ENCODE measurements around the gene PGD. TPM values are rescaled to one million over a fixed set of nuclear protein-coding genes. Genes with fewer than 3 reads are reported as not detected.

Gene PGD
- total and polyA plus RNA-seq, 2 of the 13 experiments (the other 11 are each of a cell fraction or from before 2014, with no cell fraction given): 64.8 to 210 TPM

DNA sequence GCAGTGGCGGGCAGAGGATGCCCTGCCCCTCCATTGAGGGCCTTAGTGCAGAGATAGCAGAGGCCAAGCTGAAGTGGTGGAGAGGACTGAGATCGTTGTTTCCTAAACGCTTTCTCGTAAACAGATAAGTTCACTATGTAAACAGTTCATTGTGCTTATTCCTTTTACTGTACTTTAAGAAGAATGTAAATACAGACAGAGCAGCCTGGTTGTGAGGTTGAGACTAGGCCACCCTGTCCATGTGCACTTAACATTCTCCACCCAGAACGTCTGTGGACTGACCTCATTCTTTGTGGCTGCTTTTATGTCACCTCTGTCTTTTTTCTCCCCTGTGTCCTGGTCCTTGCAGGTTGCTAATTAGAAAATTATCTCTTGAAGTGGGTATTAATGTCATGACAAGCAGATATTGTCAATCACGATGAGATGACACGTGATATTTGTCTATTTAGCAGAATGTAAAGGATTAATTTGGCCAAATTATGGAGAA is 39.9 kb downstream of the PGD start (continued):
- TF ChIP-seq, protein P1, sequence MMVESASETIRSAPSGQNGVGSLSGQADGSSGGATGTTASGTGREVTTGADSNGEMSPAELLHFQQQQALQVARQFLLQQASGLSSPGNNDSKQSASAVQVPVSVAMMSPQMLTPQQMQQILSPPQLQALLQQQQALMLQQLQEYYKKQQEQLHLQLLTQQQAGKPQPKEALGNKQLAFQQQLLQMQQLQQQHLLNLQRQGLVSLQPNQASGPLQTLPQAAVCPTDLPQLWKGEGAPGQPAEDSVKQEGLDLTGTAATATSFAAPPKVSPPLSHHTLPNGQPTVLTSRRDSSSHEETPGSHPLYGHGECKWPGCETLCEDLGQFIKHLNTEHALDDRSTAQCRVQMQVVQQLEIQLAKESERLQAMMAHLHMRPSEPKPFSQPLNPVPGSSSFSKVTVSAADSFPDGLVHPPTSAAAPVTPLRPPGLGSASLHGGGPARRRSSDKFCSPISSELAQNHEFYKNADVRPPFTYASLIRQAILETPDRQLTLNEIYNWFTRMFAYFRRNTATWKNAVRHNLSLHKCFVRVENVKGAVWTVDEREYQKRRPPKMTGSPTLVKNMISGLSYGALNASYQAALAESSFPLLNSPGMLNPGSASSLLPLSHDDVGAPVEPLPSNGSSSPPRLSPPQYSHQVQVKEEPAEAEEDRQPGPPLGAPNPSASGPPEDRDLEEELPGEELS (CRISPR knock-in tag; IDR thresholded peaks at IDR 0.05): peak; percentile 57
- TF ChIP-seq NCOA5 (CRISPR knock-in tag; IDR thresholded peaks at IDR 0.05) (no peak), ZBTB46 (CRISPR knock-in tag; IDR thresholded peaks at IDR 0.05; ENCODE audit: borderline replicate concordance) (no peak), SOX6 (IDR thresholded peaks at IDR 0.05) (no peak), SOX6 (CRISPR knock-in tag; IDR thresholded peaks at IDR 0.05) (peak; percentile 37; the same call in 1 of the 2 replicates), ZNF652 (CRISPR knock-in tag; IDR thresholded peaks at IDR 0.05; ENCODE audit: borderline replicate concordance, low read depth) (no peak), NR2C2 (CRISPR knock-in tag; IDR thresholded peaks at IDR 0.05; ENCODE audit: borderline replicate concordance) (no peak), FOXP1 (IDR thresholded peaks at IDR 0.05) (no peak), FOXP1 (CRISPR knock-in tag; IDR thresholded peaks at IDR 0.05) (peak; percentile 87), ARID5B (CRISPR knock-in tag; IDR thresholded peaks at IDR 0.05) (0 out of 2 replicates have a peak, but pooled peaks have one; percentile 21), ZSCAN21 (CRISPR knock-in tag; IDR thresholded peaks at IDR 0.05; ENCODE audit: borderline replicate concordance) (no peak), CREM (IDR thresholded peaks at IDR 0.05) (0 out of 2 replicates have a peak, but pooled peaks have one; percentile 19), CREM (CRISPR knock-in tag; IDR thresholded peaks at IDR 0.05) (no peak), HMG20B (CRISPR knock-in tag; conservative IDR thresholded peaks at IDR 0.05) (no peak), MAFK (conservative IDR thresholded peaks at IDR 0.05 in 1 of 2, IDR thresholded peaks at IDR 0.05 in 1 of 2; ENCODE audit: low read length in 2 of 2) (peak; percentile 29 to 50; a peak in 3 of 4 replicates), BRCA1 (CRISPR knock-in tag; IDR thresholded peaks at IDR 0.05) (no peak), SAP130 (CRISPR knock-in tag; IDR thresholded peaks at IDR 0.05; ENCODE audit: low read depth) (peak; percentile 37), ZBTB14 (CRISPR knock-in tag; IDR thresholded peaks at IDR 0.05) (no peak), CHD4 (IDR thresholded peaks at IDR 0.05; ENCODE audit: borderline replicate concordance, low read length) (no peak), SOX5 (CRISPR knock-in tag; IDR thresholded peaks at IDR 0.05; ENCODE audit: borderline replicate concordance) (peak; percentile 38; the same call in 1 of the 2 replicates), MXI1 (IDR thresholded peaks at IDR 0.05; ENCODE audit: borderline replicate concordance, low read depth, low read length) (peak; percentile 42; the same call in 1 of the 3 replicates)
- TF ChIP-seq, protein P2, sequence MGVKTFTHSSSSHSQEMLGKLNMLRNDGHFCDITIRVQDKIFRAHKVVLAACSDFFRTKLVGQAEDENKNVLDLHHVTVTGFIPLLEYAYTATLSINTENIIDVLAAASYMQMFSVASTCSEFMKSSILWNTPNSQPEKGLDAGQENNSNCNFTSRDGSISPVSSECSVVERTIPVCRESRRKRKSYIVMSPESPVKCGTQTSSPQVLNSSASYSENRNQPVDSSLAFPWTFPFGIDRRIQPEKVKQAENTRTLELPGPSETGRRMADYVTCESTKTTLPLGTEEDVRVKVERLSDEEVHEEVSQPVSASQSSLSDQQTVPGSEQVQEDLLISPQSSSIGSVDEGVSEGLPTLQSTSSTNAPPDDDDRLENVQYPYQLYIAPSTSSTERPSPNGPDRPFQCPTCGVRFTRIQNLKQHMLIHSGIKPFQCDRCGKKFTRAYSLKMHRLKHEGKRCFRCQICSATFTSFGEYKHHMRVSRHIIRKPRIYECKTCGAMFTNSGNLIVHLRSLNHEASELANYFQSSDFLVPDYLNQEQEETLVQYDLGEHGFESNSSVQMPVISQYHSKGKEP (CRISPR knock-in tag; IDR thresholded peaks at IDR 0.05): no peak
